ENCODE measurements around the gene APOL3. TPM values are rescaled to one million over a fixed set of nuclear protein-coding genes. Genes with fewer than 3 reads are reported as not detected.
"Not testable (repeated sequence)": the region's sequence is repeated elsewhere in the genome, so short reads cannot be mapped to it uniquely, and the experiment has no call there.

Gene APOL3
- total and polyA plus RNA-seq, 9 donors, result 7.3 to 13.8 (median 10.6) TPM

GRCh38 chr22:36124666-36125065, 35.9 kb downstream of the APOL3 start:
- 72% methylated on average over 8 of the region's 11 CpGs for WGBS (ENCODE audit: insufficient coverage)
- H3K27ac ChIP-seq (ENCODE audit: low read length), result no peak overlapping the region
- H3K27me3 ChIP-seq (ENCODE audit: control insufficient read depth, insufficient read depth, low read length), result no peaks in the 10 kb centered on the region
- peaks cover 5% of the 10 kb centered on the region for H3K4me1 ChIP-seq (ENCODE audit: control insufficient read depth, insufficient read depth, low read length)
- H3K36me3 ChIP-seq (ENCODE audit: control insufficient read depth, insufficient read depth, low read length), result no peaks in the 10 kb centered on the region
- no peak overlapping the region for H3K4me3 ChIP-seq (ENCODE audit: low read length)
- no peaks in the 10 kb centered on the region for H3K9me3 ChIP-seq (replicated peaks; ENCODE audit: control insufficient read depth, low read depth, low read length)
- no peak for DNase-seq

GRCh38 chr22:36123673-36124630, 36.6 kb downstream of the APOL3 start:
- H3K27ac ChIP-seq (ENCODE audit: low read length), result peak overlapping the region; percentile 80
- no peaks in the 10 kb centered on the region for H3K9me3 ChIP-seq (replicated peaks; ENCODE audit: control insufficient read depth, low read depth, low read length)
- H3K27me3 ChIP-seq (ENCODE audit: control insufficient read depth, insufficient read depth, low read length), result no peaks in the 10 kb centered on the region
- WGBS (ENCODE audit: insufficient coverage), result 19% methylated on average over 42 of the region's 50 CpGs
- H3K4me3 ChIP-seq (ENCODE audit: low read length), result peak overlapping the region; percentile 24
- peaks cover 5% of the 10 kb centered on the region for H3K4me1 ChIP-seq (ENCODE audit: control insufficient read depth, insufficient read depth, low read length)
- H3K36me3 ChIP-seq (ENCODE audit: control insufficient read depth, insufficient read depth, low read length), result no peaks in the 10 kb centered on the region
- peak; percentile 98 for DNase-seq

DNA sequence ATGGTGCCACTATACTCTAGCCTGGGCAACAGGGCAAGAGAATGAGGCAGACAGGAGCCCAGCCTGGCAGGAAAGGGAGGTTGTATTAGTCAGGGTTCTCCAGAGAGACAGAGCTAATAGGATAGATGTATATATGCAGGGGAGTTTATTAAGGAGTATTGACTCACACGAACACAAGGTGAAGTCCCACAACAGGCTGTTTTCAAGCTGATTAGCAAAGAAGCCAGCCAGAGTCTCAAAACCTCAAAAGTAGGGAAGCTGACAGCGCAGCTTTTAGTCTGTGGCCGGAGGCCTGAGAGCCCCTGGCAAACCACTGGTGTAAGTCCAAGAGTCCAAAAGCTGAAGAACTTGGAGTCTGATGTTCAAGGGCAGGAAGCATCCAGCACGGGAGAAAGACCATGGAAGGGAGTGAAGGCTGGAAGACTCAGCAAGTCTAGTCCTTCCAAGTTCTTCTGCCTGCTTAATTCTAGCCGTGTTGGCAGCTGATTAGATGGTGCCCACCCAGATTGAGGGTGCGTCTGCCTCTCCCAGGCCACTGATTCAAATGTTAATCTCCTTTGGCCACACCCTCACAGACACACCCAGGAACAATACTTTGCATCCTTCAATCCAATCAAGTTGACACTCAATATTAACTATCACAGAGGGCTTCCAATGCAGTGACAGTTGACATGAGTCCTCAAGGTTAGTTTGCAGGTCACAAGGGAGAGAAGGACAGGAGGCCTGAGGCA, 39.8 kb downstream of the APOL3 start:
- H3K36me3 ChIP-seq (ENCODE audit: control insufficient read depth, insufficient read depth, low read length); H3K27me3 ChIP-seq (ENCODE audit: control insufficient read depth, insufficient read depth, low read length); H3K27ac ChIP-seq (ENCODE audit: low read length); H3K4me3 ChIP-seq (ENCODE audit: low read length); H3K9me3 ChIP-seq (replicated peaks; ENCODE audit: control insufficient read depth, low read depth, low read length); H3K4me1 ChIP-seq (ENCODE audit: control insufficient read depth, insufficient read depth, low read length); DNase-seq: not testable (repeated sequence)
- WGBS (ENCODE audit: insufficient coverage), result 62% methylated on average over 5 of the region's 6 CpGs

GRCh38 chr22:36117053-36117554, 43.5 kb downstream of the APOL3 start:
- no peaks in the 10 kb centered on the region for H3K27me3 ChIP-seq (ENCODE audit: control insufficient read depth, insufficient read depth, low read length)
- H3K4me1 ChIP-seq (ENCODE audit: control insufficient read depth, insufficient read depth, low read length), result no peaks in the 10 kb centered on the region
- H3K9me3 ChIP-seq (replicated peaks; ENCODE audit: control insufficient read depth, low read depth, low read length), result no peaks in the 10 kb centered on the region
- no peak for DNase-seq
- H3K36me3 ChIP-seq (ENCODE audit: control insufficient read depth, insufficient read depth, low read length), result no peaks in the 10 kb centered on the region
- H3K27ac ChIP-seq (ENCODE audit: low read length), result no peak overlapping the region
- no peak overlapping the region for H3K4me3 ChIP-seq (ENCODE audit: low read length)
- 58% methylated on average over 8 of the region's 9 CpGs for WGBS (ENCODE audit: insufficient coverage)

- H3K9me3 ChIP-seq (replicated peaks; ENCODE audit: control insufficient read depth, low read depth, low read length), result no peaks in the 10 kb centered on the region
- 75% methylated on average over 1 of the region's 2 CpGs for WGBS (ENCODE audit: insufficient coverage)
- H3K4me1 ChIP-seq (ENCODE audit: control insufficient read depth, insufficient read depth, low read length), result no peaks in the 10 kb centered on the region
- no peak overlapping the region for H3K27ac ChIP-seq (ENCODE audit: low read length)
- no peak overlapping the region for H3K4me3 ChIP-seq (ENCODE audit: low read length)
- no peaks in the 10 kb centered on the region for H3K36me3 ChIP-seq (ENCODE audit: control insufficient read depth, insufficient read depth, low read length)
- no peaks in the 10 kb centered on the region for H3K27me3 ChIP-seq (ENCODE audit: control insufficient read depth, insufficient read depth, low read length)
- DNase-seq, result no peak
Measured at GRCh38 chr22:36116127-36116526, 44.4 kb downstream of the APOL3 start.

GRCh38 chr22:36113121-36113520, 47.4 kb downstream of the APOL3 start:
- no CpG with 5 or more reads among the region's 1 CpG for WGBS (ENCODE audit: insufficient coverage)
- Histone ChIP-seq H3K27ac (ENCODE audit: low read length) (no peak overlapping the region), H3K36me3 (ENCODE audit: control insufficient read depth, insufficient read depth, low read length) (no peaks in the 10 kb centered on the region), H3K4me1 (ENCODE audit: control insufficient read depth, insufficient read depth, low read length) (peaks cover 7% of the 10 kb centered on the region), H3K9me3 (replicated peaks; ENCODE audit: control insufficient read depth, low read depth, low read length) (no peaks in the 10 kb centered on the region), H3K27me3 (ENCODE audit: control insufficient read depth, insufficient read depth, low read length) (no peaks in the 10 kb centered on the region), H3K4me3 (ENCODE audit: low read length) (no peak overlapping the region)
- no peak for DNase-seq

DNA sequence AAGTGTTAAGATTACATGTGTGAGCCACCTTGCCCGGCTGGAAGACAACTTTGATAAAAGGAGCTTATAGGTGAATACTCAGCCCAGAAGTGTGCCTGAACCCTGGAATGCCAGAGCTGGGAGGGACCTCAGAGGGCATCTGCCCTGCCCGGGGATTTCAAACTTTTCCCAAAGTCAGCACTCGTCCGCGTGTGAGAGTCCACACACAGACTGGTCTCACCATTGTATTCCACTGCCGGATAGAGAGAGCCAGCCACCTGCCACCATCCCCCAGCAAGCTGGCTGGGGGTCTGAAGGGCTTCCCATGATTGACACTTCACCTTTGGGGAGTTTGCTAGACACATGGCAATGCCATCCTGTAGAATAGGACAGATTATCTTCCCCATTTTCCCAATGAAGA, 49.2 kb downstream of the APOL3 start:
- Histone ChIP-seq H3K4me1 (ENCODE audit: control insufficient read depth, insufficient read depth, low read length) (peaks cover 7% of the 10 kb centered on the region), H3K9me3 (replicated peaks; ENCODE audit: control insufficient read depth, low read depth, low read length) (no peaks in the 10 kb centered on the region), H3K4me3 (ENCODE audit: low read length) (no peak overlapping the region), H3K27ac (ENCODE audit: low read length) (no peak overlapping the region), H3K27me3 (ENCODE audit: control insufficient read depth, insufficient read depth, low read length) (no peaks in the 10 kb centered on the region), H3K36me3 (ENCODE audit: control insufficient read depth, insufficient read depth, low read length) (no peaks in the 10 kb centered on the region)
- no peak for DNase-seq
- WGBS (ENCODE audit: insufficient coverage), result 85% methylated on average over 6 of the region's 6 CpGs

DNA sequence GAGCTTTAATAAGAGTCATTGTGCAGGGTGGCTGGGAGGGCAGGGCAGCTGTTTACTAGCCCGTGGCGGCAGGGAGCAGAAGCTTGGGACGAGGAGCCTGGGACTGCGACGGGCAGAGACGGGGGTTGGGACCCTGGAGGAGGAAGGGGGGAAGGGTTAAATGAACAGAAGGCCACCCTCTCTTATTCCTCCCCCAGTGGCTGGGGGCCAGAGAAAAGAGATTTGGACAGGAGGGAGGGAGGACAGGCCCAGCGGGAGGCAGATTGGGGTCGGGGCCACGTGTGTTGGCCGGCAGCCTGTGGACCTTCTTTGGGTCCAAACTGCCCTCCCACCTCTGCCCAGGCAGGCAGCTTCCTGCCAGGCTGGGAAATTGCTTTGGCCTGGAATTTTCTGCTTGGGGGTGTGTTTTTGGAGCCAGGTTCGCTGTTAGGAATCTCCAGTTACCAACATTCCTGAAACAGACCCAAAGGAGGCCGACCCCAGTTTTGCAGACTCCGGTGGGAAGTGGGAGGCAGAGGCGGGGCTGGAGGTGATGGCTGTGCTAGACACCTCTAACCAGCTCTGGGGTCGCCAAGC, 50.2 kb downstream of the APOL3 start:
- Histone ChIP-seq H3K9me3 (replicated peaks; ENCODE audit: control insufficient read depth, low read depth, low read length) (no peaks in the 10 kb centered on the region), H3K4me3 (ENCODE audit: low read length) (no peak overlapping the region), H3K27ac (ENCODE audit: low read length) (no peak overlapping the region), H3K36me3 (ENCODE audit: control insufficient read depth, insufficient read depth, low read length) (no peaks in the 10 kb centered on the region), H3K27me3 (ENCODE audit: control insufficient read depth, insufficient read depth, low read length) (no peaks in the 10 kb centered on the region), H3K4me1 (ENCODE audit: control insufficient read depth, insufficient read depth, low read length) (peaks cover 7% of the 10 kb centered on the region)
- DNase-seq, result peak; percentile 62
- WGBS (ENCODE audit: insufficient coverage), result 6% methylated on average over 5 of the region's 15 CpGs

DNA sequence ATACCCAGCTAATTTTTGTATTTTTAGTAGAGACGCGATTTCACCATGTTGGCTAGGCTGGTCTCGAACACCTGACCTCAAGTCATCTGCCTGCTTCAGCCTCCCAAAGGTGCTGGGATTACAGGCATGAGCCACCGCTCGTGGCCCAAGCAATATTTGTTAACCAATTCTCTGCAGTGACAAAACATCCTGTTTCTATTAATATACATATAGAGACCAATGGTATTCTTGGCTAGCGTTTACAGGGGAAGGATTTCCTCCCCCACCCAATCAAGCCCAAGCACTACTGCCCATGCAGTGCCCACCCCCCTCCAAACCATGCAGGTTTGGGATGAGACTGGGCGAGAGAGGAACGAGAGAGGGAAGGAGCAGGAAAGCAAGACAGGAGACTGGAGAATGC, 53.1 kb downstream of the APOL3 start:
- Histone ChIP-seq H3K27ac (ENCODE audit: low read length) (no peak overlapping the region), H3K27me3 (ENCODE audit: control insufficient read depth, insufficient read depth, low read length) (no peaks in the 10 kb centered on the region), H3K9me3 (replicated peaks; ENCODE audit: control insufficient read depth, low read depth, low read length) (no peaks in the 10 kb centered on the region), H3K4me3 (ENCODE audit: low read length) (no peak overlapping the region), H3K36me3 (ENCODE audit: control insufficient read depth, insufficient read depth, low read length) (no peaks in the 10 kb centered on the region), H3K4me1 (ENCODE audit: control insufficient read depth, insufficient read depth, low read length) (peaks cover 7% of the 10 kb centered on the region)
- no CpG with 5 or more reads among the region's 8 CpGs for WGBS (ENCODE audit: insufficient coverage)
- DNase-seq, result no peak

DNA sequence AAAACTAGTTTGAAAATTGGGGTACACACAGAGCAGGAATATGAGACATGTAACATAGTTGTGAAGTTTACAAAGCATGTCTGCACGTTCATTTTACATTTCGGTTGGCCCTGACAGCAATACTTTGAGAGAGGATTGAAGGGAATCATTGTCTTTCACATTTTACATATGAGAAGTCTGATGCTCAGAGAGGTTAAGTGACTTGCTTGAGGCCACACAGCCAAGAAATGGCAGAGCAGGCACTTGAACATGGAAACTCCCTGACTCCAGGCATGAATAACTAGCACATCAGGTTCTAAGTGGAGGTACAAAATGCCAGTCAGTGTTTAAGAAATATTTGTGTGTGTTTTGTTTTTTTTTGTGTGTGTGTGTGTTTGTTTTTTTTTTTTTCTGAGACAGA, 53.6 kb downstream of the APOL3 start:
- DNase-seq, result no peak
- Histone ChIP-seq H3K4me3 (ENCODE audit: low read length) (no peak overlapping the region), H3K27me3 (ENCODE audit: control insufficient read depth, insufficient read depth, low read length) (no peaks in the 10 kb centered on the region), H3K4me1 (ENCODE audit: control insufficient read depth, insufficient read depth, low read length) (peaks cover 7% of the 10 kb centered on the region), H3K36me3 (ENCODE audit: control insufficient read depth, insufficient read depth, low read length) (no peaks in the 10 kb centered on the region), H3K27ac (ENCODE audit: low read length) (no peak overlapping the region), H3K9me3 (replicated peaks; ENCODE audit: control insufficient read depth, low read depth, low read length) (no peaks in the 10 kb centered on the region)
- 100% methylated on average over 1 of the region's 2 CpGs for WGBS (ENCODE audit: insufficient coverage)
